AG09309 (cell line): Measurements from ENCODE around the gene XKR7.

Experiments
- DNase-seq: peaks from one replicate; pipeline ENCODE4 v3.0.0-alpha.2; 2010; ENCODE audit warnings: low read depth
- H3K4me3 ChIP-seq: 2 replicates; pipeline ENCODE4 v1.5.1; 2011; ENCODE audit warnings: mild to moderate bottlenecking, low read depth, low read length, moderate library complexity; ENCODE audit not compliant: control insufficient read depth
- TF ChIP-seq, protein P1 (sequence below): IDR thresholded peaks from 2 replicates; pipeline ENCODE4 v1.5.1; 2011; ENCODE audit warnings: mild to moderate bottlenecking, low read depth, low read length, inconsistent platforms; ENCODE audit not compliant: insufficient read depth, control insufficient read depth; ENCODE audit errors: missing control alignments

The XKR7 gene

GRCh38 chr20:31939661-31940060, 28.3 kb upstream of the XKR7 start:
- no peak overlapping the region for H3K4me3 ChIP-seq
- TF ChIP-seq, protein P1, sequence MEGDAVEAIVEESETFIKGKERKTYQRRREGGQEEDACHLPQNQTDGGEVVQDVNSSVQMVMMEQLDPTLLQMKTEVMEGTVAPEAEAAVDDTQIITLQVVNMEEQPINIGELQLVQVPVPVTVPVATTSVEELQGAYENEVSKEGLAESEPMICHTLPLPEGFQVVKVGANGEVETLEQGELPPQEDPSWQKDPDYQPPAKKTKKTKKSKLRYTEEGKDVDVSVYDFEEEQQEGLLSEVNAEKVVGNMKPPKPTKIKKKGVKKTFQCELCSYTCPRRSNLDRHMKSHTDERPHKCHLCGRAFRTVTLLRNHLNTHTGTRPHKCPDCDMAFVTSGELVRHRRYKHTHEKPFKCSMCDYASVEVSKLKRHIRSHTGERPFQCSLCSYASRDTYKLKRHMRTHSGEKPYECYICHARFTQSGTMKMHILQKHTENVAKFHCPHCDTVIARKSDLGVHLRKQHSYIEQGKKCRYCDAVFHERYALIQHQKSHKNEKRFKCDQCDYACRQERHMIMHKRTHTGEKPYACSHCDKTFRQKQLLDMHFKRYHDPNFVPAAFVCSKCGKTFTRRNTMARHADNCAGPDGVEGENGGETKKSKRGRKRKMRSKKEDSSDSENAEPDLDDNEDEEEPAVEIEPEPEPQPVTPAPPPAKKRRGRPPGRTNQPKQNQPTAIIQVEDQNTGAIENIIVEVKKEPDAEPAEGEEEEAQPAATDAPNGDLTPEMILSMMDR = no peak
- DNase-seq = no peak

DNA sequence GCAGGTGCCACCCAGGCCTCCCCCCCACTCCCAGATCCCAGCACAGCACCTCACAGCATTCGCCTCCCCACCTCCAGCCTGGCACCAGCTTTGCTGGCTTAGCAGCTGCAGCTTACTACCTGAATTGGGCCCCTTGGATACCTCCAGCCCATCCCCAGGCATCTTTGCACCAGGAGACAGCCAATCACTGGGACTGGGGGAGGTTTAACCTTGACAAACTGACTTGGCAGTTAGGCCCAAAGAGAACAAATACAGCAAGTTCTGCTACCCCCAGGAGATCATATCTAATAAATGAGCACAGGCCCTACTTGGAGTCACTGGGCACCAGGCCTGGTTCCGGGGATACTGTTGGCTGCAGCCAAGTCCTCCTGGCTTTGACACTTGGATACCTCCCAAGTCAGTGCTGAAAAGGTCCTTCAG, 24.9 kb upstream of the XKR7 start:
- TF ChIP-seq, protein P1 = no peak
- no peak for DNase-seq
- no peak overlapping the region for H3K4me3 ChIP-seq

GRCh38 chr20:31945319-31945718, 22.6 kb upstream of the XKR7 start:
- TF ChIP-seq, protein P1 = no peak
- H3K4me3 ChIP-seq = no peak overlapping the region
- no peak for DNase-seq

- H3K4me3 ChIP-seq = no peak overlapping the region
- DNase-seq = no peak
- TF ChIP-seq, protein P1 = no peak
These were observed 22.2 kb upstream of the XKR7 start for GRCh38 chr20:31945785-31946184.

DNA sequence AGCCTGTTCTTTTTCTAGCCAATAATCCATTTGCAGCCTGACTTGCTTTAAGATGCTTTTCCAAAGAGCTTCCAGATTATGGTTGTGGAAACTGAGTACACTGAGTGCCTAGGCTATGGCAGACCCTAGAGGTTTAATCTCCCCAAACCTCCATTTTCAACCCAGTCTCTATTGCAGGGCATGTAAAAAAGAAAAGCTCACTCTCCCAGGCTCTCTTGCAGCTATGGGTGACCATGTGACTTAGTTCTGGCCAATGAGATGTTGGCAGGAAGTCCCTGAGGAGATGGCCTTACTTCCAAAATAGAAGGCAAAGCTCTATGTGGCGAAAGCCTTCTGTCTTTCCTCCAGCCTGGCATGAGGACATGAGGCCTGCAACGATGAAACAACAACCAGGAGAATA, 19.9 kb upstream of the XKR7 start:
- TF ChIP-seq, protein P1 = no peak
- DNase-seq = no peak
- no peak overlapping the region for H3K4me3 ChIP-seq

GRCh38 chr20:31949877-31950646, 17.9 kb upstream of the XKR7 start:
- TF ChIP-seq, protein P1 = no peak
- no peak for DNase-seq
- H3K4me3 ChIP-seq = no peak overlapping the region
